GM18909 (cell line): Measurements from ENCODE around the gene TTC22.
A peak's percentile ranks its signal among the peaks of the same experiment; 100 is the strongest.

ENCODE experiments used
- ATAC-seq: cut with Tn5 transposase; IDR thresholded peaks from one replicate; pipeline ENCODE4 v1.9.1; 2021; ENCODE audit warnings: mild to moderate bottlenecking; ENCODE audit not compliant: unreplicated experiment, poor library complexity

Gene TTC22

DNA sequence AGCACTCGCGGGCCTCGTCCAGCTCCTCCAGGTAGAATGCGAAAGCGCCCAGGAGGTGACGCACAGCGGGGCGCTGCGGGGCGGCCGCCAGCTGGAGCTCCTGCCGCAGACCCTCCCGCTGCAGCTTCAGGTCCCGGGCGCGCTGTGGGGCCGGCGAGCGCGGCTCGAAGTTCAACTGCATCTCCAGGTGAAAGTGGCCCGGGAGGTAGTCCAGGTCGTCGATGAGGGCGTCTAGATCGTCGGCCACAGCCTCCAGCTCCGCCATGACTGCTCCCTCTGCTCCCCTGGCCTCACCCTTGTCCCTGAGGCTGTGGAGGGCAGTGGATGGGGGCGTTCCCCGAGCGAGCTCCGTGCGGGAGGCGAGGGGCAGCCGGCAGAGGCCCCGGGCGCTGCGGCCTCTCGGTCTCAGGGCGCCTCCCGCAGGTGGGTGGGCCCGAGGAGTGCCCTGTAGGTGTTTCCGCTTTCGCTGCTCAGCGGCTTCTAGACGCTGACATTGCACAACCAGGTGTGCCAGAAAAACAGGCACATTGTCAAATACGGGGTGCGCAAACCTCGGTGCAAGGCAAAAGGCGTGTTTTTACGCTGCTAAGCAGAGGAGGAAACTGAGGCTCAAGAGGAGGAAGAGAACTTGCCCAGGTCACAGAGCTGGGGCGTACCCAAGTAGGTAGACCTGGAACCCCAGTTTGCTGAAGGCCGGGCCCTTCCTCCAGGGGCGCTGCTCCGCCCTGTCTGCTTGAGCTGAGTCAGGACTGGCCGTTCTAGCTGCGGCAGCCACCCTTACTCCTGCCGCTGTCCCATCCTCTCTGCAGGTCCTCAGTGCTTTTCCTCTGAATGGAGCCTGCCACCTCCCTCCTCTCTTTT is at the start of gene TTC22:
TSS of gene TTC22 (minus strand) at position 425 of the 861 bp plus-strand sequence. CDS start at position 265, 160 bp downstream.
- peak; percentile 87 for ATAC-seq

DNA sequence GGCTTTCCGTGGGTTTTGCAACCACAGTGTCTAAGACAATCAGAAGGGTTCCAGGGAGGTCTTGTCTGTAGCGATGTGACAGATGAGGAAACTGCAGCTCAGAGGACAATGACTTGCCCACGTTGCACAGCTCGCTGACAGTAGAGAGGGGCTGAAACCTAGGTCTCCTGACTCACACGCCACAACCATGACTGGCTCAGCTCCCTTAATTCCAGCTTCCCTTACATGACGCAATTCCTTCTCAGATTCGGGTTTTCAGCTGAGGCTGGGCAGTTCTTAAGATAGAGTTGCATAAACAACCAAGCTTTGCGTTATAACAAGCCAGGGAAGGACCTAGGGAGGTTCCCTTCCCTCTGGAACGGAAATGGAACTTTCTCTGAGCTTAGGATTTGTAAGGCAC is 49.6 kb upstream of the TTC22 start:
- no peak for ATAC-seq

DNA sequence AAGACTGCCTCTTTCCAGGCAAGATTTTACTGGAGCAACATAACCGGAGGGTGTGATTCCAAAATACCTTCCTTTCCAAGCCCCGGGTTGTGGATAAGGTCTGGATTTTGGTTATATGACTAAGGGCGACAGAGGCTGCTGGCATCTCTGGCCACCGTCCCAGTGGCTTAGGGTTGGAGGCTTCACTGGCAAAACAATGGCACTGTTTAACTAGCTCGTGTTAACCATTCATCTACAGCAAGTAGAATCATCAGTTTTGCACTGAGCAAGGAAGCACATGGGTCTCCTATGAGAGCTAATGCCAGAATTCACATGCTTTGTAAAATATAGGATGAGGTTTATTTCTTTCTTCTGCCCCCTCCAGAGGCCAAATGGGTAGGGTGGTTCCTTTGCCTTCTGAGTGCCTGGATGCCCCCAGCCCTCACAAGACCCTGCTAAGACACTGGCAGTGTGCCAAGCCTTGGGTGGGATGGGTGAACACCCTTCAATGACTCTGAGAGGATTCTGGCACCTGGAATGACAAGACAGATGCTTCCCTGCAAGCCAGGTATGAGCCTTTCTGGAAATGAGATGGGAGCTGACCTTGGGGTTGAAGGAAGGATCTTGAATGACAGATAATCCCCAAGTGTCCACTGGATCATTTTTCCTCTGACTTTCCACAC is 49.1 kb upstream of the TTC22 start:
- no peak for ATAC-seq

- ATAC-seq = no peak
Observed at GRCh38 chr1:54849219-54850068, 48.3 kb upstream of the TTC22 start.

GRCh38 chr1:54848134-54848948 is 47.2 kb upstream of the TTC22 start:
- ATAC-seq = no peak

DNA sequence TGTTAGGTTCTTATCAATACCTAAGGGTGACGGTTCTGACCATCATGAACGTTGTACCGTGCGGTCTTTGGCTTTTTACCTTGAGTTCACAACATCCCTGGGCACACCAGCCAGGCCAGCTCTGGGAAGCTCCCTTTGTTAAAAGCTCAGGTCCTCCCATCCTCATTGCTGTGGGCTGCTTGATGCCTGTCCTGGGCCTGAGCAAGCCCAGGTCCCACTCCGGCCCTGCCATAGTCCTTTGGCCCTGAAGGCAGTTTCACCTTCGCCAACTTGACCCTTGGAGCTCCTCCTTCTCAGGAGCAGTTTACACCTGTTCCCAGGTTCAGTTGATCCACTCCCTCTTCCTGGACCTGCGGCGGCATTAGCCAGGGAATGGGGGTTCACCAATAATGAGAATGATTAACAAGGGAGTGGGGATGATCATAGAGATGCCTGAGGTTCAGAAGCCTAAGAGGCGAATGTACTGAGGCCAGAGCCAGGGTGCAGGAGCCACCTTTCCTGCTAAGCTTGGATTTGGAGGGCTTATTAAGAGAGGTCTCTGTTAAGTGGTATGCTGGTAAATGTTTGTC is 45.7 kb upstream of the TTC22 start:
- ATAC-seq = no peak

- ATAC-seq = no peak
Observed at GRCh38 chr1:54846301-54846700, 45.2 kb upstream of the TTC22 start.

DNA sequence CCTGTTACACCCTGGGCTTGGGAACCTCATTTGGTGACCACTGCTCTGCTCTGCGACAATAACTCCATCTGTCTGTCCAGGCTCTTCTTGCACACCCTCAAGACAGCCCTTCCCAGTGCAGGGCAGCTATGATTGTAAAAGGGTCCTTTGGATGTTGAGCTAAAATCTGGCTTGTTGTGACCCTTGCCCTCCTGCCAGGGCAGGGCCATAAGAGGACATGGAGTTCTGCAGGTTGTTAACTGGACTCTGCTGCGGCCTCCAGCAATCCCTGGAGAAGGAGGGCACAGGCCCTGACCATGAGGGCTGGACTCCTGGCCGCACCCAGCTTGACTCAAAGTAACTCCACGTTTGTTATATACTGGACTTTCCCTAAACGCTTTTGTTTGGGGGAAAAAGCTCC is 44.6 kb upstream of the TTC22 start:
- ATAC-seq = no peak

DNA sequence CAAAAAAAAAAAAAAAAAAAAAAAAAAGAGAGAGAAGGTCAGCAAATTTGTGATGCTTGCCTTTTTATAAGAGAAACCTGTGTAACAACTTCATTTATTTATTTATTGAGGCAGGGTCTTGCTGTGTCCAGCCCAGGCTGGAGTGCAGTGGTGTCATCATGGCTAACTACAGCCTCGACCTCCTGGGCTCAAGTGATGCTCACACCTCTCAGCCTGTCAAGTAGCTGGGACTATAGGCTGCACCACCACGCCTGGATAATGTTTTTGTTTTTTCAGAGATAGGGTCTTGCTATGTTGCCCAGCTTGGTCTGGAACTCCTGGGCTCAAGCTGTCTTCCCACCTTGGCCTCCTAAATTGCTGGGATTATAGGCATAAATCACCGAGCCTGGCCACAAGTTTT is 43.4 kb upstream of the TTC22 start:
- ATAC-seq = no peak

DNA sequence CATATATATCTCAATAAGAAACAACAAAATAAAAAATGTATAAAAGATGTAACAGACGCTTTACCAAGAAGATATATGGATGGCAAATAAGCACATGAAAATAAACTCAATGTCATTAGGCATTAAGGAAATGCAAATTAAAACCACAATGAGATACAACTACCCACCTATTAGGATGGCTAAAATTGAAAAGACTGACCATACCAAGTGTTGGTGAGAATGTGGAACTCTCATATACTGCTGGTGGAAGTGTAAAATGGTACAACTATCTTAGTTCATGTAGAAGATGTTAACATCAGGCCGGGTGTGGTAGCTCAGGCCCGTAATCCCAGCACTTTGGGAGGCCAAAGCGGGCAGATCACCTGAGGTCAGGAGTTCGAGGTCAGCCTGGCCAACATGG is 42.3 kb upstream of the TTC22 start:
- no peak for ATAC-seq

DNA sequence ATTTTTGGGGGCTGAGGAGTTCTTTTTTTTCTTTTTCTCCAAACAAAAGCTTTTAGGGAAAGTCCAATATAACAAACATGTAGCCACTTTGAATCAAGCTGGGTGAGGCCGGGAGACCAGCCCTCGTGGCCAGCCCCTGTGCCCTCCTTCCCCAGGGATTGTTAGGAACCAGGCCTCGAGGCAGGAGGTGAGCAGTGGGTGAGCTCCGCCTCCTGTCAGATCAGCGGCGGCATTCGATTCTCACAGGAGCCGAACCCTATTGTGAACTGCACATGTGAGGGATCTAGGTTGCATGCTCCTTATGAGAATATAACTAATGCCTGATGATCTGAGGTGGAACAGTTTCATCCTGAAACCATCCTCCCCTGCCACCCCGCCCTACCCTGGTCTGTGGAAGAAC is 41.8 kb upstream of the TTC22 start:
- no peak for ATAC-seq

DNA sequence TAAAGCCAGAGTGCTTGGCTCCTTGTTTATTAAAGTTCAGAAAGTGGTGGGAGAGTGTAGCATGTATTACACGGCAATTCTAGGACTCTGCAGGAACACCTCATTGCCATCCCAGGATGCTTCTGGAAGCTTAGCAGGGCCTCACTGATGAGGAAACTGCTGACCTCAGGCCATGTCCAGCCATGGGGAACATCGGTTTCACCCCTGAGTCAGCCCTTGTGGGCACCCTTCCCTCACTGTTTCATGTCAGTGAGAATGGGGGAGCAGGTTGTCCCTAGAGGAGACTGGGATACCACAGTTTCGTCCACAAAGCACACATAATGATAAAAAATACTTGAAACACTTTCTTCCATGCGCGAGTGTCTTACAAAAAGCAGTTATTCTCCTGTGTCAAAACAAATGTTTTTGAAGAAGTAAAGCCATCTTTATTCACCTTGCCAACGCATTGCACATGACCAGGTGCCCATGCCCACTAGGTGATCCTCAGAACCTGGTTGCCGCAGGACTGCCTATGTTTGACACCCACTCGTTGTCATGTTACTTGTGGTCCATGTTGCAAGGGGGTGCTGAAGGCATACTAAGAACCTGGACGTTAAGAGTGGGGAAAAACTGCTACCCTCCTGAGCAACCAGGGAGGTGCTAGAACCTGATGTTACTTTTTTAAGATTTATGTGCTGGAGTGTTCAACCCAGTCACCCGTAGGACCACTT is 41.2 kb upstream of the TTC22 start:
- ATAC-seq = no peak

DNA sequence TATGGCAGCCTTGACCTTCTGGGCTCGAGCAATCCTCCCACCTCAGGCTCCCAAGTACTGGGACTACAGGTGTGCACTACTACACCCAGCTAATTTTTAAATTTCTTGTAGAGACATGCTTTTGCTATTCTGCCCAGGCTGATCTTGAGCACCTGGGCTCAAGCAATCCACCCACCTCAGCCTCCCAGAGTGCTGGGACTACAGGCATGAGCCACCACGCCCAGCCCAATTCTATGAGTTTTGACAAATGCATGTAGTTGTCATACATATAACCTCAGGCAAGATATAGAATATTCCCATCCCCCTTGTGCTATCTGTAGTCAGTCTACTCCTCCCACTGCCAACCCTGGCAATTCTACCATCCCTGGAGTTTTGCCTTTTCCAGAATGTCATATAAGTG is 38.7 kb upstream of the TTC22 start:
- no peak for ATAC-seq

DNA sequence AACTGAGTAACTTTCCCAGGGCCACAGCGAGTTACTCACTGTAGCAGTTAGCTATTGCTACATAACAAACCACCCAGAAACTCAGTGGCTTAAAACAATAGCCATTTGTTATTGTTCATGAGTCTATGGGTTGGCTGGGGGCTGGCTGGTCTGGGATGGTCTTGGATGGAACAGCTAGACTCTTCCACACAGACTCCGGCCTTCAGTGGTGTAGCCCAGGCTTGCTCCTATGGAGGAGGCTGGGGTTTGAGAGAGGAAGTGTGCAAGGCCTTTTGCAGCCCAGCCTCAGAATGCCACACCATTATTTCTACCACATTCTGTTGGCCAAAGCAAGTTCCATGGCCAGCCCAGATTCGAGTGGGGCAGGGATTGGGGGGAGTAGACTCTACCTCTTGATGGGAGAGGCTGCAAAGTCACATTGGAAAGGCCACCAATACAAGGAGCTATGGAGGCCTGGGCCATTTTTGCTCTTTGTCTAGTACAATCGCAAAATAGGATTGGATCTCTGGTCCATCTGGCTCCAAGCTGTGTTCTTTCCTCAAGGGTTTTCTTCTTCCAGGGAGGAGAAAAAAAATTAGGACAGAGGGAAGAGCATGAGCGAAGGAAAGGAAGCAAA is 37.5 kb upstream of the TTC22 start:
- ATAC-seq = no peak

DNA sequence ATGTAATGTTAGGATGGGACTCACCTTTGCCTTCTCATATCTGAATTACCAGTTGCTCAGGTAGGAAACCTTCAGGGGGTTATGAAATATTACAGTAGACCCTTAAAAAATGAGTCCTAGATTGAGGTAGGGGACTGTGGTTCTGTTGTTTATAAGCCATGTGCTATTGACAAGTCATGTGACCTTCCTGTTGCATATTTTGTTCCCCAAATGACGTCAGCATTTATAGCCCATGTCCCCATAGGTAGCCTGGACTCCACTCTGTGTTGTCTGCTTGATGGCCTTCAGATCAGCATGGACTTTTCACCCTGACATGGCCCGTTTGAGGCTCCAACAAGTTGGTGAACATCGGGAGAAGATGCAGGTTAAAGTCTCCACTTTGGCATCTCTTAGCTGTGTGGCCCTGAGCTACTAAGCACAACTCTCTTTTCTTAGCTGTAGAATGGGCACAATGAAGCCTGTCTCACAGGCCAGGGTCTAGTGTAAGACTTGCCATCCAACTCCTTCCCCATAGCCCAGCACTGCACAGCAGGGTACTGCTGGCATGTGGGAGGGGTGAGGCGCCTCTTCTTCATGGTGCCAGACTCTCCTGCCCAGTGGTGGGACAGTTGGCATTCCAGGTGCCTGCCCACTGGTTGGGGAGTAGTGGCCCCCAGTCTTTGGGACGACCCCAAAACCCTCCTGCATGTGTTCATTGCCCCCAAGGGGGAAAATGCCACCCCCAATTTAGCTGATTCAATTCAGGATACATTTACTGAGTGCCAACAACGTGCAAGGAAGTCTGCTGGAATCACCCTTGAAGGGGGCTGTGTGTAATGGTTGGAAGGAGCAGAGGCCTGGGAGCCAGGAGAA is 36.1 kb upstream of the TTC22 start:
- no peak for ATAC-seq

DNA sequence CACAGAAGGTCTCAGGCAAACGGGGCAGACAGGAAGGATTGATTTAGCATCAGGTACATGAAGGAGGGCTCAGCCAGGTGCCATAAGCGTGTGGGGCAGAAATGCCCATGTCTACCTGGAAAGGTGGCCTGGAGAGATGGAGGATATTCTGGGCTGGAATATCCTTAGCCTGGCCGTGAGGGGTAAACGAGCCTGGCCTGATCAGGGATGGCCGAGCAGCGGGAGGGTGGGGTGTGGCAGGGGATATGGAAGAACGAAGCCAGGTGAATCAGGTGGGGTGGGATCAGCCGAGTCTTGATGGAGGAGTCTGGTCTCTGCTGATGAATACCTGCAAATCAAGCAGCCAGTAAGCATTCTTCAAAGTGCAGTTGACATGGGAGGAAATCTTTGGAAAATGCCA is 35.5 kb upstream of the TTC22 start:
- no peak for ATAC-seq

GRCh38 chr1:54835970-54836369 is 34.8 kb upstream of the TTC22 start:
- ATAC-seq = no peak
